SIG-M5 treated with dmso at 0.1 percent for 504 hours (cell line): Measurements from ENCODE around the gene ZNF506.
"Not testable (repeated sequence)": the region's sequence is repeated elsewhere in the genome, so short reads cannot be mapped to it uniquely, and the experiment has no call there.

Experiments
- DNase-seq: peaks from one replicate; lab custom pipeline; 2025; ENCODE audit not compliant: unreplicated experiment; lab: John Stamatoyannopoulos, UW

ZNF506 gene

DNA sequence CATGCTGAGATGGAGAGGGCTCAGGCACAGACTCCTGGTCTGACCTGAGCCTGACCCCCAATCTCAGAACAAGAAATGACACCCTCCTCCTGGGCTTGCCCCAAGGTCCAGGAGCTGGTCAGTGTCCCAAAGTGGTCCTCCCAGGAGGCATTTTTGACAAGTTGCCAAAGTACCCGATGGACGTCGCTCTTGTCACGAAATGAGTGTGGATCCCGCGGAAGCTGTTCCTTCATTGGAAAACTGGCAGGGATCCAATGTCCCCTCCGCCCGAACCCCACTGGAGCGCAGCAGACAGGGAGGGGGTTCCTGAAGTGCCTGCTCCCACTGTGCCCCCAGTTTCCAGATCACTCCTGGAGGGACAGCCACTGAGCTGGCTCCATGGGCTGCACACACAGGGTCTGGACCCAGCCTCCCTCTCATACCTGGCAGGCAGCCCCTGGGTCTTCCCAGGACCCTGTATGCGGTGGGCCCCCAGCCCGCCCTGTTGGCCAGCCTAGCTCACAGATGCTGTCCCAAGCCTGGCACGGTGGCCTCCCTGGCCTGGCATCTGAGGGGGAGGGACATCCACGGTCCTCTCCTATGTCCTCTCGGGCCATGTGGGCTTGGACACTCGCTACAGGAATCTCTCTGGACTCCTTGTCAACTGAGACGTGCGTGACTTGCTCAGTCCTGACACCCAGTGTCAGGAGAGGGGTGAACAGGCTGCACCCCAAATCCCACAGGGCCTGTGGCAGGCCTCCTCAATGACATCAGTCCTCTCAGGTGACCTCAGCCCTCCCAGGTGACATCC is 75.9 kb downstream of the ZNF506 start:
- no peak for DNase-seq

GRCh38 chr19:19744641-19745040 is 76.9 kb downstream of the ZNF506 start:
- no peak for DNase-seq

- DNase-seq, result not testable (repeated sequence)
Measured at GRCh38 chr19:19743921-19744320, 77.6 kb downstream of the ZNF506 start.

GRCh38 chr19:19743176-19743575 is 78.4 kb downstream of the ZNF506 start:
- no peak for DNase-seq

DNA sequence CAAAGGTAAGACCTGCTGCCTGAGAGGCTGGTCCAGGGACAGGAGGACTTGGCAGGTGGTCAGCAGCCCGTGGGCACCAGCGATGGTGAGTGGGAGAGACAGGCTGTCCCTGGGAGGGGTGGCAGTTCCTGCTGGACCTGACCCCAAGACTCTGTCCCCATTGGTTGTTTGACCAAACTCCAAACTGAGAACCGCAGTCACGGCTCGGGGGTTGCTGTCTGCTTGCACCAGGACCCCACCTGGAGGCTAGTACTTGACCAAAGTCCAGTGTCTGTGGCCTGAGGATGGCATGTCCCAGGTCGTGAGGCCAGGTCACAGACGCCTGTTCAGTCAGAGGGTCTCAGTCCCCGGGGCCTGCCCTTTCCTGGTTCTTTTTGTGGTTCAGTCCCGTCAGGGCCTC is 78.8 kb downstream of the ZNF506 start:
- DNase-seq, result no peak
